Measurements from ENCODE around the gene PERM1. TPM values are rescaled to one million over a fixed set of nuclear protein-coding genes. Genes with fewer than 3 reads are reported as not detected.
A peak's percentile ranks its signal among the peaks of the same experiment; 100 is the strongest.
"Not testable (repeated sequence)": the region's sequence is repeated elsewhere in the genome, so short reads cannot be mapped to it uniquely, and the experiment has no call there.

The PERM1 gene
- total RNA-seq, 1 experiment from 2014 or later: not detected

- ATAC-seq (peak; percentile 2; the same call in 1 of the 2 replicates), DNase-seq (ENCODE audit: low spot score) (no peak)
- CTCF ChIA-PET: interaction anchor here (1.2 to 5.8 kb wide), 8 partner anchors 13 to 81 kb away, joined by 5 to 47 read pairs (median 11); no protein-coding TSS in a partner anchor
- peaks cover 34% of the 10 kb centered on the region for H3K4me1 Mint-ChIP-seq
- H3K27me3 Mint-ChIP-seq (ENCODE audit: low read depth): peaks cover 14% of the 10 kb centered on the region
- H3K36me3 Mint-ChIP-seq: no peaks in the 10 kb centered on the region
- 0 out of 2 replicates have a peak, but pooled peaks cover 4% of the 10 kb centered on the region for H3K9me3 Mint-ChIP-seq
- TF ChIP-seq TP53 (CRISPR knock-in tag; IDR thresholded peaks at IDR 0.05) (0 out of 2 replicates have a peak, but pooled peaks have one; percentile 61), SP1 (CRISPR knock-in tag; conservative IDR thresholded peaks at IDR 0.05) (0 out of 2 replicates have a peak, but pooled peaks have one; percentile 21), ZNF263 (CRISPR knock-in tag; IDR thresholded peaks at IDR 0.05; ENCODE audit: low read depth) (no peak), PRDM15 (CRISPR knock-in tag; IDR thresholded peaks at IDR 0.05) (no peak), FOXK1 (CRISPR knock-in tag; IDR thresholded peaks at IDR 0.05) (0 out of 2 replicates have a peak, but pooled peaks have one; percentile 18), FOXP4 (CRISPR knock-in tag; IDR thresholded peaks at IDR 0.05) (0 out of 2 replicates have a peak, but pooled peaks have one; percentile 43), KAT7 (CRISPR knock-in tag; IDR thresholded peaks at IDR 0.05; ENCODE audit: borderline replicate concordance) (0 out of 2 replicates have a peak, but pooled peaks have one; percentile 44)
- POLR2A ChIA-PET: interaction anchor here (1.1 to 1.4 kb wide), 3 partner anchors 12 to 21 kb away, joined by 3 to 11 read pairs (median 9); partner anchors contain the start of gene HES4
- H3K4me3 Mint-ChIP-seq: peak within 1 kb of the TSS; percentile 62
- H3K27ac Mint-ChIP-seq: no peak within 1 kb of the TSS
These were observed 38.1 kb upstream of the PERM1 start, which contains the start of gene AGRN for GRCh38 chr1:1020000-1020404. AGRN (plus strand) TSS chr1:1020120; CDS start chr1:1020173, 53 bp downstream.

GRCh38 chr1:1019122-1019999 lies 37.5 kb upstream of the PERM1 start:
- Mint-ChIP-seq H3K9me3 (0 out of 2 replicates have a peak, but pooled peaks cover 4% of the 10 kb centered on the region), H3K4me3 (peak overlapping the region; percentile 34), H3K27me3 (ENCODE audit: low read depth) (peaks cover 17% of the 10 kb centered on the region), H3K36me3 (no peaks in the 10 kb centered on the region), H3K27ac (no peak overlapping the region), H3K4me1 (peaks cover 37% of the 10 kb centered on the region)
- ATAC-seq: peak; percentile 79
- peak; percentile 78 for DNase-seq (ENCODE audit: low spot score)
- POLR2A ChIA-PET: interaction anchor here (1.1 to 1.4 kb wide), 3 partner anchors 13 to 21 kb away, joined by 3 to 11 read pairs (median 9); partner anchors contain the start of gene HES4
- TF ChIP-seq CTCF (IDR thresholded peaks at IDR 0.05): no peak
- TF ChIP-seq MYBL2 (CRISPR knock-in tag; IDR thresholded peaks at IDR 0.05): no peak
- TF ChIP-seq SP1 (CRISPR knock-in tag; conservative IDR thresholded peaks at IDR 0.05): peak; percentile 41; the same call in 1 of the 2 replicates
- TF ChIP-seq ZNF423 (CRISPR knock-in tag; IDR thresholded peaks at IDR 0.05): 0 out of 2 replicates have a peak, but pooled peaks have one; percentile 55
- peak; percentile 68; the same call in 1 of the 2 replicates for TF ChIP-seq ZNF532 (CRISPR knock-in tag; IDR thresholded peaks at IDR 0.05; ENCODE audit: borderline replicate concordance)
- TF ChIP-seq ZNF121 (CRISPR knock-in tag; IDR thresholded peaks at IDR 0.05): peak; percentile 98
- TF ChIP-seq GTF2I (CRISPR knock-in tag; conservative IDR thresholded peaks at IDR 0.05): peak; percentile 93
- CTCF ChIA-PET: interaction anchor here (0.7 to 5.8 kb wide), 13 partner anchors 12 to 273 kb away, joined by 3 to 47 read pairs (median 7); no protein-coding TSS in a partner anchor

- DNase-seq (ENCODE audit: low spot score); POLR2A ChIA-PET; H3K27ac Mint-ChIP-seq; H3K36me3 Mint-ChIP-seq; ATAC-seq; H3K4me3 Mint-ChIP-seq; H3K9me3 Mint-ChIP-seq: not testable (repeated sequence)
- Mint-ChIP-seq H3K27me3 (ENCODE audit: low read depth) (peaks cover 25% of the 10 kb centered on the region), H3K4me1 (peaks cover 41% of the 10 kb centered on the region)
- CTCF ChIA-PET: interaction anchor here (0.9 to 5.8 kb wide), 8 partner anchors 13 to 45 kb away, joined by 3 to 47 read pairs (median 6); no protein-coding TSS in a partner anchor
These were observed 36.4 kb upstream of the PERM1 start for GRCh38 chr1:1018321-1018685.

All from WTC11 (cell line).